GM23248 (cell line): Measurements from ENCODE around the gene ASPHD1.

Experiments used
- EZH2 ChIP-seq: fragments of 200-600 bp; sonication (generic); IDR thresholded peaks from 2 replicates; pipeline ENCODE4 v1.6.1; 2018; ENCODE audit warnings: antibody characterized with exemption, mild to moderate bottlenecking; ENCODE audit not compliant: insufficient read depth, poor library complexity, severe bottlenecking
- EZH2phosphoT487 ChIP-seq: fragments of 200-600 bp; sonication (generic); IDR thresholded peaks from 2 replicates; pipeline ENCODE4 v1.6.1; 2018; ENCODE audit warnings: antibody characterized with exemption, moderate library complexity, mild to moderate bottlenecking, low read depth; ENCODE audit not compliant: insufficient read depth

DNA sequence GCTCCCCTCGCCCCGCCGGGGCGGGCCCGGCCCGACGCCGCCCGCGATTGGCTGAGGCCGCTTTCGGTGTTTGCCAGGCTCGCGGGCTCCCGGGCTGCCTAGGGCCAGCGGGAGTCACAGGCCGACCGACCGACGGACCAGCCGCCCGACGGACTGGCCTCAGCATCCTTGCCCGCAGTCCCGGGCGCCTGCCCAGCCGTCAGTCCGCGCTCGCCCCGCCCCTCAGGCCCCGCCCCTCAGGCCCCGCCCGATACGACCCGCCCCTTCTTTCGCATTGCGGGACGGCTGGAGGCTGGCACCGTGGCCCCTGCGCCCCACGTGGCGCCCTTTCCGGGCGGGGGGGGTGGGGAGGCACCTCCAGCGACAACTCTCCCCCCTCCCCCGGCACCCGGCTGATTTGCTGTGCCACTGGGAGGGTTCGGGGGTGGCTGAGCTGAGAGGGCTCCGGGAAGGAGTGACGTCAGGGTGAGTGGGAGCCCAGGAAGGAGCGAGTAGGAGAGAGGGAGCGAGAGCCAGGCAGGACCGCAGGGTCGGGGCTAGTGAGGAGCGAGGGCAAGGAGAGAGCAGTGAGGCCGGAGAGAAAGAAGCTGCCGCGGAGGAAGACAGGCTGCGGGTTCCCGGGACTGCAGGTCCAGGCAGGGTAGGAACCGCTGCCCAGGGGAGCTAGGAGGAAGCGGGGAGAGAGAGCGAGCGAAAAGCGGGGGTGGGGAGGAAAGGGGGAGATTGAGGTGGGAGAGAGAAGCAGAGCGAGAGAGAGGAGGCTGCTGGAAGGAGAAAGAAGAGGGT, at the start of gene ASPHD1:
- TF ChIP-seq EZH2phosphoT487, result no peak
- TF ChIP-seq EZH2, result no peak
